MCF 10A (cell line): ENCODE results near the gene KLHL40. TPM values are rescaled to one million over a fixed set of nuclear protein-coding genes. Genes with fewer than 3 reads are reported as not detected.

Experiments
- BruUV-seq: library from RNA; stranded (reverse); fragments of 400-500 nt; replicated peaks from 2 replicates; lab custom pipeline; 2021; lab: Mats Ljungman, UMichigan
- CTCF ChIA-PET: fragments of 300-600 bp; sonication (Branson Sonifier 250); formaldehyde crosslinking; extraction: SDS; loops from one replicate; lab custom pipeline; 2021; ENCODE audit warnings: antibody characterized with exemption, inconsistent platforms; lab: Yijun Ruan, JAX
- POLR2A ChIA-PET: fragments of 300-600, 350-650 bp; sonication (Branson Sonifier 250); formaldehyde crosslinking; extraction: SDS; loops from one replicate; lab custom pipeline; 2020; ENCODE audit warnings: antibody characterized with exemption, inconsistent platforms; lab: Yijun Ruan, JAX
- DNase-seq: peaks from one replicate; pipeline ENCODE4 v3.0.0-alpha.2; 2018; ENCODE audit not compliant: unreplicated experiment
- H3K27ac Mint-ChIP-seq: one replicate; pipeline ENCODE4 v1.8.0; 2022; ENCODE audit warnings: mild to moderate bottlenecking, low read depth, mixed read lengths; ENCODE audit not compliant: unreplicated experiment
- H3K27me3 Mint-ChIP-seq: one replicate; pipeline ENCODE4 v1.8.0; 2022; ENCODE audit warnings: mixed read lengths; ENCODE audit not compliant: insufficient read depth, unreplicated experiment
- H3K36me3 Mint-ChIP-seq: one replicate; pipeline ENCODE4 v1.8.0; 2022; ENCODE audit warnings: mild to moderate bottlenecking, moderate library complexity, mixed read lengths; ENCODE audit not compliant: insufficient read depth, unreplicated experiment
- H3K4me1 Mint-ChIP-seq: one replicate; pipeline ENCODE4 v1.8.0; 2022; ENCODE audit warnings: mixed read lengths; ENCODE audit not compliant: insufficient read depth, unreplicated experiment
- H3K4me3 Mint-ChIP-seq: one replicate; pipeline ENCODE4 v1.8.0; 2022; ENCODE audit warnings: mild to moderate bottlenecking, moderate library complexity, mixed read lengths; ENCODE audit not compliant: unreplicated experiment
- H3K9me3 Mint-ChIP-seq: one replicate; pipeline ENCODE4 v1.8.0; 2022; ENCODE audit warnings: mixed read lengths; ENCODE audit not compliant: unreplicated experiment
- intact Hi-C: fragments of 100-400 bp; cut with micrococcal nuclease; formaldehyde crosslinking; loops from 2 replicates; pipeline ENCODE4 v1.14.1; 2022
- total RNA-seq: library from RNA; stranded (reverse); gene quantifications from 2 replicates; pipeline ENCODE4 v1.2.3, GENCODE V29; 2022
- TF ChIP-seq, protein P1 (sequence below): fragments of 200-600 bp; IDR thresholded peaks from one replicate; pipeline ENCODE4 v1.8.0; 2022; ENCODE audit warnings: antibody characterized with exemption, mild to moderate bottlenecking; ENCODE audit not compliant: unreplicated experiment

Gene KLHL40
- total RNA-seq, 1 experiment from 2014 or later: not detected

- ChIA-PET POLR2A (no interaction called here), CTCF (interaction anchor here (0.6 kb wide), 1 partner anchor 13 kb away, joined by 3 read pairs; no protein-coding TSS in a partner anchor)
- H3K27me3 Mint-ChIP-seq: peaks cover 10% of the 10 kb centered on the region
- H3K36me3 Mint-ChIP-seq: no peaks in the 10 kb centered on the region
- no peak overlapping the region for H3K27ac Mint-ChIP-seq
- BruUV-seq: no TSS peak
- TF ChIP-seq, protein P1, sequence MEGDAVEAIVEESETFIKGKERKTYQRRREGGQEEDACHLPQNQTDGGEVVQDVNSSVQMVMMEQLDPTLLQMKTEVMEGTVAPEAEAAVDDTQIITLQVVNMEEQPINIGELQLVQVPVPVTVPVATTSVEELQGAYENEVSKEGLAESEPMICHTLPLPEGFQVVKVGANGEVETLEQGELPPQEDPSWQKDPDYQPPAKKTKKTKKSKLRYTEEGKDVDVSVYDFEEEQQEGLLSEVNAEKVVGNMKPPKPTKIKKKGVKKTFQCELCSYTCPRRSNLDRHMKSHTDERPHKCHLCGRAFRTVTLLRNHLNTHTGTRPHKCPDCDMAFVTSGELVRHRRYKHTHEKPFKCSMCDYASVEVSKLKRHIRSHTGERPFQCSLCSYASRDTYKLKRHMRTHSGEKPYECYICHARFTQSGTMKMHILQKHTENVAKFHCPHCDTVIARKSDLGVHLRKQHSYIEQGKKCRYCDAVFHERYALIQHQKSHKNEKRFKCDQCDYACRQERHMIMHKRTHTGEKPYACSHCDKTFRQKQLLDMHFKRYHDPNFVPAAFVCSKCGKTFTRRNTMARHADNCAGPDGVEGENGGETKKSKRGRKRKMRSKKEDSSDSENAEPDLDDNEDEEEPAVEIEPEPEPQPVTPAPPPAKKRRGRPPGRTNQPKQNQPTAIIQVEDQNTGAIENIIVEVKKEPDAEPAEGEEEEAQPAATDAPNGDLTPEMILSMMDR: no peak
- no peaks in the 10 kb centered on the region for H3K9me3 Mint-ChIP-seq
- DNase-seq: no peak
- H3K4me1 Mint-ChIP-seq: peaks cover 5% of the 10 kb centered on the region
- intact Hi-C loops: no loop called here
- no peak overlapping the region for H3K4me3 Mint-ChIP-seq
Measured at GRCh38 chr3:42729404-42730145, 44.2 kb downstream of the KLHL40 start.

DNA sequence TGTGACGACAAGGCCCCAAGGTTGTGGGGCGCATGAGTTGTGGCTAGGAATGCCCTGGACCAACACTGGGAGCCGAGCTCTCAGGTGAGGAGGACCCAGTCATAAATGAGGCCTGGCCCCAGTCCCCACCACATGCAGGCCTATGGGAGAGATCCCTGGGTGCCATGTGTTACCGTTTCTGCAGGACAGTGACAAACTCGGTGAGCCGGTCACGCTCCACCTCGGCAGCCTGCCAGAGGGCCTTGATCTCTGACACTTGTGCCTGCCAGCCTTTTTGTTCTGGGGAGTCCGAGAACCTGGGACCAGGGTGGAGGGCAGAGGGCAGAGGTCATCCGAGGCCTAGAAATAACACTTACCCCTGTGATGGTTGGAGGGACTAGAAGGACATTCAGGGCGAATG is 45.0 kb downstream of the KLHL40 start:
- ChIA-PET POLR2A (no interaction called here), CTCF (interaction anchor here (1.1 kb wide), 1 partner anchor 50 kb away, joined by 3 read pairs; no protein-coding TSS in a partner anchor)
- no peak overlapping the region for H3K4me3 Mint-ChIP-seq
- intact Hi-C loops: no loop called here
- TF ChIP-seq, protein P1: no peak
- no peaks in the 10 kb centered on the region for H3K36me3 Mint-ChIP-seq
- peaks cover 5% of the 10 kb centered on the region for H3K4me1 Mint-ChIP-seq
- no peaks in the 10 kb centered on the region for H3K9me3 Mint-ChIP-seq
- DNase-seq: no peak
- H3K27me3 Mint-ChIP-seq: peaks cover 10% of the 10 kb centered on the region
- H3K27ac Mint-ChIP-seq: no peak overlapping the region
- BruUV-seq: no TSS peak

GRCh38 chr3:42730706-42731420 is 45.5 kb downstream of the KLHL40 start:
- TF ChIP-seq, protein P1: no peak
- Mint-ChIP-seq H3K36me3 (no peaks in the 10 kb centered on the region), H3K27me3 (peaks cover 9% of the 10 kb centered on the region), H3K4me1 (peaks cover 5% of the 10 kb centered on the region), H3K4me3 (no peak overlapping the region), H3K9me3 (no peaks in the 10 kb centered on the region), H3K27ac (no peak overlapping the region)
- BruUV-seq: no TSS peak
- POLR2A ChIA-PET: no interaction called here
- DNase-seq: no peak
- intact Hi-C loops: no loop called here
- CTCF ChIA-PET: interaction anchor here (1.1 kb wide), 1 partner anchor 49 kb away, joined by 3 read pairs; no protein-coding TSS in a partner anchor

DNA sequence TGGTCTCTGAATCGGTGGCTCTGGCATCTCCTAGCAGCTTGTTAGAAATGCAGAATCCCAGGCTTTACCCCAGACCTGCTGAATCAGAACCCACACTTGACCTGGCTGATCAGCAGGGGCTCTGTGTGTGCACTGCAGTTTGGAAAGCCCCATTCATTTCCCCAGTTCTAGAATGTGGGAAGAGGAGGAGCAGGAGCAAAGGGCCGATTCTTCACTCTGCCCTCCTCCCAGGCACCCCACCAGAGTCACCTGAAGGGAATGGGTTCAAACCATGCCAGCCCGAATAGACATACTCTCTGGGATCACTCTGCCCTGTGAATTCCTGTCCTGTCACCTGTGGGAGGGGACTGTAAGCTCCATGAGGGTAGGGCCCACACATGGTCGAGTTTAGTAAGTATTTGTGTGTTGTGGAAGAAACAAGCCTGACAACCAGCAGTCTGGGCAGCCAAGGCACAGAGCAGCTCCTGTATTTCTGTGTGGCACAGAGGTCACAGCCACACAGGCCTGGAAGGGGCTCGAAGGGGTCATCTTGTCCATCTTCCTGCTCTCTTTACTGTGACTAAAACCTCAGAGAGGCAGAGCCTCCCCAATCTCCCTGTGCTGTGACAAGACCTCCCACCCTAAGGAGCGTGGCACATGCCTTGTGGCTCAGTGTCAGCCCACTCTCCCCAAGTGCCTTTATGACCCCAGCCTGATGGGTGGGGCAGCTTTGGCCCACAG is 46.3 kb downstream of the KLHL40 start:
- Mint-ChIP-seq H3K27me3 (peaks cover 2% of the 10 kb centered on the region), H3K27ac (no peak overlapping the region)

More for the DNA sequence above, 46.3 kb downstream of the KLHL40 start:
- Mint-ChIP-seq H3K4me1 (peaks cover 5% of the 10 kb centered on the region), H3K4me3 (no peak overlapping the region), H3K36me3 (no peaks in the 10 kb centered on the region), H3K9me3 (no peaks in the 10 kb centered on the region)
- ChIA-PET CTCF (no interaction called here), POLR2A (no interaction called here)
- BruUV-seq: no TSS peak
- TF ChIP-seq, protein P1: no peak
- intact Hi-C loops: no loop called here
- DNase-seq: no peak
